HepG2 (cell line): ENCODE data around the gene POLE. TPM values are rescaled to one million over a fixed set of nuclear protein-coding genes. Genes with fewer than 3 reads are reported as not detected.

Source experiments
- ATAC-seq: fragments of 200-7000 bp; cut with Tn5 transposase; 3 replicates; pipeline ENCODE4 v1.9.1; 2020; ENCODE audit warnings: mild to moderate bottlenecking, moderate library complexity
- BruUV-seq: library from RNA; stranded (reverse); fragments of 400-500 nt; replicated peaks from 2 replicates; lab custom pipeline; 2021; lab: Mats Ljungman, UMichigan
- CTCF ChIA-PET: fragments of 300-600 bp; formaldehyde crosslinking; extraction: SDS; loops from one replicate; lab custom pipeline; 2021; ENCODE audit warnings: low total read pairs, inconsistent platforms, low intra/inter-chr PET ratio; lab: Yijun Ruan, JAX
- POLR2A ChIA-PET: fragments of 350-600 bp; sonication (Branson Sonifier 250); formaldehyde crosslinking; loops from one replicate; lab custom pipeline; 2020; ENCODE audit warnings: antibody characterized with exemption, inconsistent platforms; lab: Yijun Ruan, JAX
- DNase-seq: peaks from one replicate; pipeline ENCODE4 v3.0.0-alpha.2; 2015; ENCODE audit warnings: low spot score
- FAIRE-seq: peaks from 3 replicates; lab custom pipeline; 2011; peaks lifted over from hg19 to GRCh38; lab: Jason Lieb, UNC
- H2AFZ ChIP-seq: one replicate; pipeline ENCODE4 v1.6.1; 2011; ENCODE audit warnings: low read length, inconsistent platforms
- H3K27ac ChIP-seq: fragments of 300-600 bp; 3 replicates; pipeline ENCODE4 v1.8.0; 2011; ENCODE audit warnings: mixed run types, mild to moderate bottlenecking, mixed read lengths, low read length, inconsistent platforms; ENCODE audit not compliant: insufficient read depth; ENCODE audit errors: extremely low read length
- H3K27me3 ChIP-seq, 2 experiments: fragments of 200-600 bp in 1 of 2; 2 replicates in 1 of 2; 3 replicates in 1 of 2; pipeline versions ENCODE4 v1.6.0 to v1.8.0; 2011; ENCODE audit warnings: low read length in 2 of 2, mild to moderate bottlenecking in 2 of 2, moderate library complexity in 2 of 2, inconsistent platforms in 1 of 2; ENCODE audit not compliant: insufficient read depth in 2 of 2, control insufficient read depth in 1 of 2
- H3K36me3 ChIP-seq, 2 experiments: fragments of 200-600 bp in 1 of 2; replicated peaks in 1 of 2; 2 replicates in 1 of 2; 3 replicates in 1 of 2; pipeline versions ENCODE4 v1.5.1 to v1.8.0; 2011; ENCODE audit warnings: low read length in 2 of 2, inconsistent platforms in 1 of 2; ENCODE audit not compliant: insufficient read depth in 2 of 2, control insufficient read depth in 1 of 2
- H3K4me1 ChIP-seq: 2 replicates; pipeline ENCODE4 v1.5.1; 2012; ENCODE audit warnings: low read length, inconsistent platforms; ENCODE audit not compliant: insufficient read depth
- H3K4me2 ChIP-seq: 2 replicates; pipeline ENCODE4 v1.6.0; 2011; ENCODE audit warnings: low read depth, low read length, inconsistent platforms
- H3K4me3 ChIP-seq, 3 experiments: fragments of 200-600 bp in 1 of 3; sonication (generic), shearing (Covaris generic) in 1 of 3; replicated peaks in 1 of 3; 2 replicates each; pipeline ENCODE4 v1.5.1; 2011 to 2016; ENCODE audit warnings: low read length in 3 of 3, inconsistent platforms in 2 of 3, low read depth in 2 of 3, mild to moderate bottlenecking in 2 of 3, control low read depth in 1 of 3, mixed read lengths in 1 of 3; ENCODE audit not compliant: insufficient read depth in 1 of 3
- H3K79me2 ChIP-seq: one replicate; pipeline ENCODE4 v1.6.1; 2011; ENCODE audit warnings: low read length, inconsistent platforms; ENCODE audit not compliant: insufficient read depth
- H3K9ac ChIP-seq: 2 replicates; pipeline ENCODE4 v1.6.0; 2011; ENCODE audit warnings: mild to moderate bottlenecking, low read depth, low read length, inconsistent platforms; ENCODE audit not compliant: insufficient read depth
- H3K9me3 ChIP-seq: 2 replicates; pipeline ENCODE4 v1.5.1; 2012; ENCODE audit warnings: mild to moderate bottlenecking, low read length
- H4K20me1 ChIP-seq: 2 replicates; pipeline ENCODE4 v1.6.0; 2011; ENCODE audit warnings: inconsistent platforms, mild to moderate bottlenecking, low read length, moderate library complexity; ENCODE audit not compliant: insufficient read depth
- BORCS8-MEF2B ChIP-seq: sonication (generic); formaldehyde crosslinking; IDR thresholded peaks from 2 replicates; pipeline ENCODE4 v1.8.0; 2022; ENCODE audit warnings: mild to moderate bottlenecking, missing genetic modification reagents
- CREB1 ChIP-seq, 2 experiments: fragments of 450-650 bp in 1 of 2; IDR thresholded peaks; 2 replicates each; pipeline ENCODE4 v1.6.1; 2016 to 2017; ENCODE audit warnings: control low read depth in 1 of 2, mild to moderate bottlenecking in 1 of 2, missing compliant biosample characterization in 1 of 2, missing genetic modification characterization in 1 of 2
- GLI4 ChIP-seq: sonication (generic); formaldehyde crosslinking; IDR thresholded peaks from 2 replicates; pipeline ENCODE4 v1.5.1; 2020; ENCODE audit warnings: missing genetic modification reagents, mild to moderate bottlenecking, moderate library complexity, borderline replicate concordance
- HDAC2 ChIP-seq: sonication (generic); formaldehyde crosslinking; IDR thresholded peaks from 2 replicates; pipeline ENCODE4 v1.4.0; 2020; ENCODE audit warnings: missing genetic modification reagents
- HMG20A ChIP-seq: IDR thresholded peaks from 2 replicates; pipeline ENCODE4 v1.6.1; 2016; ENCODE audit warnings: borderline replicate concordance
- KDM6A ChIP-seq: IDR thresholded peaks from 2 replicates; pipeline ENCODE4 v1.6.1; 2016; ENCODE audit warnings: low read depth
- NR3C1 ChIP-seq: sonication (generic); formaldehyde crosslinking; IDR thresholded peaks from 2 replicates; pipeline ENCODE4 v1.4.0; 2020; ENCODE audit warnings: missing genetic modification reagents
- REPIN1 ChIP-seq: sonication (generic); formaldehyde crosslinking; IDR thresholded peaks from 2 replicates; pipeline ENCODE4 v1.8.0; 2022; ENCODE audit warnings: missing genetic modification reagents, low read depth, mild to moderate bottlenecking, borderline replicate concordance
- REST ChIP-seq, 2 experiments: IDR thresholded peaks; 2 replicates each; pipeline ENCODE4 v1.6.1; 2011 to 2012; ENCODE audit warnings: low read length in 2 of 2, borderline replicate concordance in 1 of 2, low read depth in 1 of 2, mild to moderate bottlenecking in 1 of 2, moderate library complexity in 1 of 2
- SMARCE1 ChIP-seq: fragments of 450-650 bp; IDR thresholded peaks from 2 replicates; pipeline ENCODE4 v1.6.1; 2017; ENCODE audit warnings: borderline replicate concordance
- TEF ChIP-seq: sonication (generic); formaldehyde crosslinking; IDR thresholded peaks from 2 replicates; pipeline ENCODE4 v1.5.0; 2020; ENCODE audit warnings: missing genetic modification reagents
- ZNF589 ChIP-seq: sonication (generic); formaldehyde crosslinking; conservative IDR thresholded peaks from 2 replicates; pipeline ENCODE4 v1.8.0; 2022; ENCODE audit warnings: mild to moderate bottlenecking, moderate library complexity, missing genetic modification reagents
- ZNF724P ChIP-seq: sonication (generic); formaldehyde crosslinking; IDR thresholded peaks from 2 replicates; pipeline ENCODE4 v1.8.0; 2022; ENCODE audit warnings: missing genetic modification reagents, borderline replicate concordance
- WGBS: methylation state at CpG from one replicate; pipeline ENCODE4 v1.1.6; 2017; ENCODE audit warnings: low lambda C conversion rate; 5-methylcytosine and 5-hydroxymethylcytosine counted together
- in situ Hi-C: cut with HindIII; loops from 2 replicates; pipeline ENCODE4 v1.10.0; 2017; ENCODE audit warnings: low pct_unique_long_range_greater_than_20kb; ENCODE audit not compliant: extremely low pct_ligation_motif_present
- intact Hi-C: fragments of 100-400 bp; cut with micrococcal nuclease; formaldehyde crosslinking; loops from one replicate; pipeline ENCODE4 v1.10.0; 2022; ENCODE audit not compliant: unreplicated experiment
- polyA plus RNA-seq, 8 experiments: library from polyadenylated mRNA; depleted of rRNA in 3 of 8; stranded (reverse) in 7 of 8; unstranded in 1 of 8; fragments of >200 nt; fragmentation: Illumina TruSeq in 4 of 8; extraction: Trizol in 4 of 8; gene quantifications; 2 replicates each; pipeline versions ENCODE4 v1.2.1 to v1.2.3, GENCODE V29; 2011 to 2016; ENCODE audit warnings: low read depth in 4 of 8, missing spikeins in 1 of 8, mixed read lengths in 1 of 8; ENCODE audit not compliant: insufficient read depth in 1 of 8
- total RNA-seq, 5 experiments: library from RNA; depleted of rRNA; stranded (reverse); fragments of >200 nt; fragmentation: Illumina TruSeq; extraction: Trizol; gene quantifications; 2 replicates each; pipeline ENCODE4 v1.2.3, GENCODE V29; 2016; ENCODE audit warnings: low read depth in 1 of 5
- TF ChIP-seq, protein P1 (sequence below): sonication (generic); formaldehyde crosslinking; IDR thresholded peaks from 2 replicates; pipeline ENCODE4 v1.8.1; 2023; ENCODE audit warnings: mild to moderate bottlenecking, inconsistent platforms, moderate library complexity, missing genetic modification reagents, borderline replicate concordance
- TF ChIP-seq, protein P2 (sequence below): IDR thresholded peaks from 2 replicates; pipeline ENCODE4 v1.6.1; 2016; ENCODE audit warnings: low read depth
- TF ChIP-seq, protein P3 (sequence below): sonication (generic); formaldehyde crosslinking; IDR thresholded peaks from 2 replicates; pipeline ENCODE4 v1.5.0; 2020; ENCODE audit warnings: missing genetic modification reagents

The POLE gene
- total and polyA plus RNA-seq, 2 of the 13 experiments (the other 11 are each of a cell fraction or from before 2014, with no cell fraction given) = 25.3 to 52.2 TPM

DNA sequence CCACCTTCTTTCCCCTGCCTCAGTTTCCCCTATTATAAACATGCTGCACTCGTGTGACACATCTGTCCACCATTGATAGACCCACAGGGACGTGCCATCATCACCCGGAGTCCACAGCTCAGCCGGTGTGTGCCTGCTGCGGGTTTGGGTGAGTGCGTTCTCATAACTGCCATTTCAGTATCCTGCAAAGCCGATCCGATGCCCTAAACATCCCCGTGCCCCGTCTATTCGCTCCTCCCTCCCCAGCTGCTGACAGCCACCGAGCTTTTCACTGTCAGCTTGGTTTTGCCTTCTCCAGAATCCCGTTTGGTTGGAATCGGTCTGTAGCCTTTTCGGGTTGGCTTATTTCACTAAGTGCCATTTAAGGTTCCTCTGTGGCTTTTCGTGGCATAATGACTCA lies 80.7 kb downstream of the POLE start (continued):
- no peak for TF ChIP-seq CREB1 (IDR thresholded peaks at IDR 0.05)
- no peak for TF ChIP-seq CREB1 (CRISPR knock-in tag; IDR thresholded peaks at IDR 0.05)

GRCh38 chr12:132605892-132606291 lies 81.2 kb downstream of the POLE start:
- no peaks in the 10 kb centered on the region for H3K36me3 ChIP-seq
- peaks cover 4 to 49% of the 10 kb centered on the region in 2 experiments; a peak in 4 of 5 replicates for H3K27me3 ChIP-seq
- no peak for FAIRE-seq
- CTCF ChIA-PET = no interaction called here
- no peak for DNase-seq
- no TSS peak for BruUV-seq
- no peaks in the 10 kb centered on the region for H3K9me3 ChIP-seq
- H3K4me1 ChIP-seq = peaks cover 61% of the 10 kb centered on the region
- H3K79me2 ChIP-seq = no peaks in the 10 kb centered on the region
- in situ Hi-C loops (loop anchor here (5.0 kb wide), 1 partner anchor 189 kb away; no protein-coding TSS in a partner anchor), intact Hi-C loops (no loop called here)
- POLR2A ChIA-PET = no interaction called here
- H3K4me2 ChIP-seq = no peak overlapping the region
- no peaks in the 10 kb centered on the region for H4K20me1 ChIP-seq
- WGBS = 95% methylated on average over 7 of the region's 18 CpGs
- no peak overlapping the region for H2AFZ ChIP-seq
- no peak overlapping the region for H3K27ac ChIP-seq
- no peak overlapping the region for H3K9ac ChIP-seq
- no peak for ATAC-seq
- H3K4me3 ChIP-seq = no peak overlapping the region
- TF ChIP-seq HDAC2 (CRISPR knock-in tag) (no peak), ZNF724P (CRISPR knock-in tag) (no peak), TEF (CRISPR knock-in tag) (no peak), BORCS8-MEF2B (CRISPR knock-in tag) (no peak), GLI4 (CRISPR knock-in tag) (no peak), SMARCE1 (no peak), KDM6A (no peak), HMG20A (no peak), ZNF589 (no peak), REPIN1 (CRISPR knock-in tag) (no peak), REST (IDR thresholded peaks at IDR 0.05; ENCODE audit: borderline replicate concordance in 1 of 2, low read depth in 1 of 2, low read length in 2 of 2) (no peak), NR3C1 (no peak)
- TF ChIP-seq, protein P1, sequence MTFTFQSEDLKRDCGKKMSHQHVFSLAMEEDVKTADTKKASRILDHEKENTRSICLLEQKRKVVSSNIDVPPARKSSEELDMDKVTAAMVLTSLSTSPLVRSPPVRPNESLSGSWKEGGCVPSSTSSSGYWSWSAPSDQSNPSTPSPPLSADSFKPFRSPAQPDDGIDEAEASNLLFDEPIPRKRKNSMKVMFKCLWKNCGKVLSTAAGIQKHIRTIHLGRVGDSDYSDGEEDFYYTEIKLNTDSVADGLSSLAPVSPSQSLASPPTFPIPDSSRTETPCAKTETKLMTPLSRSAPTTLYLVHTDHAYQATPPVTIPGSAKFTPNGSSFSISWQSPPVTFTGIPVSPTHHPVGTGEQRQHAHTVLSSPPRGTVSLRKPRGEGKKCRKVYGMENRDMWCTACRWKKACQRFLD (CRISPR knock-in tag) = no peak
- TF ChIP-seq, protein P2, sequence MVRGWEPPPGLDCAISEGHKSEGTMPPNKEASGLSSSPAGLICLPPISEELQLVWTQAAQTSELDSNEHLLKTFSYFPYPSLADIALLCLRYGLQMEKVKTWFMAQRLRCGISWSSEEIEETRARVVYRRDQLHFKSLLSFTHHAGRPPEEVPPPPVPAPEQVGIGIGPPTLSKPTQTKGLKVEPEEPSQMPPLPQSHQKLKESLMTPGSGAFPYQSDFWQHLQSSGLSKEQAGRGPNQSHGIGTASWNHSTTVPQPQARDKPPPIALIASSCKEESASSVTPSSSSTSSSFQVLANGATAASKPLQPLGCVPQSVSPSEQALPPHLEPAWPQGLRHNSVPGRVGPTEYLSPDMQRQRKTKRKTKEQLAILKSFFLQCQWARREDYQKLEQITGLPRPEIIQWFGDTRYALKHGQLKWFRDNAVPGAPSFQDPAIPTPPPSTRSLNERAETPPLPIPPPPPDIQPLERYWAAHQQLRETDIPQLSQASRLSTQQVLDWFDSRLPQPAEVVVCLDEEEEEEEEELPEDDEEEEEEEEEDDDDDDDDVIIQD (CRISPR knock-in tag) = no peak
- TF ChIP-seq, protein P3, sequence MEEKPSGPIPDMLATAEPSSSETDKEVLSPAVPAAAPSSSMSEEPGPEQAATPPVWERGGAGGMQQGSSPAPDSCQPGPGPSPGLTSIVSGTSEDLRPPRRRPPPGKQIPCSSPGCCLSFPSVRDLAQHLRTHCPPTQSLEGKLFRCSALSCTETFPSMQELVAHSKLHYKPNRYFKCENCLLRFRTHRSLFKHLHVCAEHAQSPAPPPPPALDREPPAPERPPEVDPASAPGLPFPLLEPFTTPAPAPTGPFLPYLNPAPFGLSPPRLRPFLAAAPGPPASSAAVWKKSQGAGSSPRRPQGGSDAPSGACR (CRISPR knock-in tag) = no peak
